ENCODE measurements around the gene ZNF83.
"Not testable (repeated sequence)": the region's sequence is repeated elsewhere in the genome, so short reads cannot be mapped to it uniquely, and the experiment has no call there.

The ZNF83 gene

DNA sequence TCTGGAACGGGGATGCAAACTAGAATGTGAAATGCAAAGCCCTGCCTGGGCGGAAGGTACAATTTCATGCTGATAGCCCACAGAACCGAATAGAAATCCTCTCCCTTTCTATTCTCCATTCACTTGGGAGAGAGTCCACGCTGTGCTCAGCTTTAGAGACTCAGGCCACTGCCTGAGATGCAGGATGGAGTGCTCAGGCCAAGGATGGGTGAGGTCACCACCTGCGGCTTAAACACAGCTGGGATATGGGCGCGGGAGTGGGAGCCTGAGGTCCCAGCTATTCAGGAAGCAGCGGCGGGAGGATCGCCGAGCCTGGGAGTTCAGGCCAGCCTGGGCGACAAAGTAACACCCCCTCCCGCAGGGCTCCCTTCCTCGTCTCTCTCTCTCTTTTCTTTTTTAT lies 446 bp upstream of the ZNF83 start:
- no peak for DNase-seq

GRCh38 chr19:52635786-52636570 lies 2.2 kb downstream of the ZNF83 start:
- DNase-seq = no peak

DNA sequence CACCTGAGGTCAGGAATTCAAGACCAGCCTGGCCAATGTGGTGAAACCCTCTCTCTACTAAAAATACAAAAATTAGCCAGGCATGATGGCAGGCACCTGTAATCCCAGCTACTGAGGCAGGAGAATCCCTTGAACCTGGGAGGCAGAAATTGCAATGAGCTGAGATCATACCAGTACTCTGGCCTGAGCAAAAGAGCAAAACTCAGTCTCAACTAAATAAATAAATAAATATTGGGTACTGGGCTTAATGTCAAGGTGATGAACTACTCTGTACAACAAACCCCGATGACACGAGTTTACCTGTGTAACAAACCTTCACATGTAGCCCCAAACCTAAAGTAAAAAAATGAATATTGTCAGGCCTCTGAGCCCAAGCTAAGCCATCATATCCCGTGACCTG lies 10.7 kb downstream of the ZNF83 start:
- not testable (repeated sequence) for DNase-seq

DNA sequence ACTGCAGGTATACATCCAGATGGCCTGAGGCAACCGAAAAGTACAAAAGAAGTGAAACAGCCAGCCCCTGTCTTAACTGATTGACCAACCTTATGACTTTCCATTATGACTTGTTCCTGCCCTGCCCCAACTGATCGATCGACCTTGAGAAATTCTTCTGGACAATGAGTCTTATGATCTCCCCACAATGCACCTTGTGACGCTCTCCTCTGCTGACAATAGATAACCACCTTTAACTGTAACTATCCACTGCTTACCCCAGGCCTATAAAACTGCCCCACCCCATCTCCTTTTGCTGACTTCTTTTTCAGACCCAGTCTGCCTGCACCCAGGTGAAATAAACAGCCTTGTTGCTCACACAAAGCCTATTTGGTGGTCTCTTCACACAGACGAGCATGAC lies 11.2 kb downstream of the ZNF83 start:
- no peak for DNase-seq

GRCh38 chr19:52622261-52622660 lies 15.9 kb downstream of the ZNF83 start:
- no peak for DNase-seq

DNA sequence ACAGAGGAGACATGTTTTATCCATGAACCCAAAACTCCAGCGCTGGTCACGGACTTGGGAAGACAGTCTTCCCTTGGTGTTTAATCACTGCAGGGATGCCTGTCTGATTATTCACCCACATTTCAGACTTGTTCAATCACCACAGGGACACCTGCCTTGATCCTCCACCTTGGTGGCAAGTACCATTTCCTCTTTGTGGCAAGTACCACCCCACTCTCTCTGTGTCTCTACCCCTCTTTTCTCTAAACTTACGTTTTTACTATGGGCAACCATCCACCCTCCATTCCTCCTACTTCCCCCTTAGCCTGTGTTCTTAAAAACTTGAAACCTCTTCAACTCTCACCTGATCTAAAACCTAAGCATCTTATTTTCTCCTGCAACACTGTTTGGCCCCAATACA lies 16.8 kb downstream of the ZNF83 start:
- DNase-seq = no peak

- no peak for DNase-seq
These were observed 24.8 kb downstream of the ZNF83 start for GRCh38 chr19:52613299-52613906.

GRCh38 chr19:52603558-52604207 lies 34.5 kb downstream of the ZNF83 start:
- no peak for DNase-seq

- DNase-seq = no peak
These were observed 35.2 kb downstream of the ZNF83 start for GRCh38 chr19:52602941-52603340.

- DNase-seq = not testable (repeated sequence)
These were observed 36.2 kb downstream of the ZNF83 start for GRCh38 chr19:52601974-52602366.

- peak; percentile 94 for DNase-seq
These were observed 36.9 kb downstream of the ZNF83 start for GRCh38 chr19:52601025-52601973.

- no peak for DNase-seq
These were observed 37.5 kb downstream of the ZNF83 start for GRCh38 chr19:52600639-52601024.

- no peak for DNase-seq
These were observed 38.9 kb downstream of the ZNF83 start for GRCh38 chr19:52599241-52599640.

GRCh38 chr19:52593441-52593840 lies 44.7 kb downstream of the ZNF83 start:
- DNase-seq = not testable (repeated sequence)

DNA sequence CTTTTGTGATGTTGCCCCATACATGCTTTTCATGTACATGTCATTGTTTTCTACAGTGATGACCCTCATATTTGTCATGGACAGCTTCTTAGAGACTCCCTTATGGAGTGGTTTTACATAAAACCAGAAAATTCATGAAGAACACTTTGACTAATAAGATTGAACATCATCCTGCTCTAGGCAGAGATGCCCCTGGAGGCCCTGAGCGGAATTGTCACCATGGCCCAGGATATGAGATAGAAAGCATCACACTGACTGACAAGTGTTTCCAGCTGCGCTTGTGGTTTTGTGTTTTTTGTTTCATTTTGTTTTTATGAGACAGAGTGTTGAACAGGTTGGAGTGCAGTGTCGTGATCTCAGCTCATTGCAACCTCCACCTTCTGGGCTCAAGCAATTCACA lies 45.9 kb downstream of the ZNF83 start:
- no peak for DNase-seq

DNA sequence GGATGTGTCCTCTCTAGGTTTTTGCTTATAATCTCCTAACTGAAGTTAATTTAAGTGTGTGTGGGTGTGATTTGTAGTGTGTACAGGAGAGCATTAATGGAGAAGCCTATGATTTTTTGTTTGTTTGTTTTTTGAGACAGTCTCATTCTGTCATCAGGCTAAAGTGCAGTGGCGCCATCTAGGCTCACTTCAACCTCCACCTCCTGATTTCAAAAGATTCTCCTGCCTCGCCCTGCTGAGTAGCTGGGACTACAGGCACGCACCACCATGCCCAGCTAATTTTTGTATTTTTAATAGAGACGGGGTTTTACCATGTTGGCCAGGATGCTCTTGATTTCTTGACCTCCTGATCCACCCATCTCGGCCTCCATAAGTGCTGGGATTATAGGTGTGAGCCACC lies 47.4 kb downstream of the ZNF83 start:
- no peak for DNase-seq

- DNase-seq = no peak
These were observed 52.6 kb downstream of the ZNF83 start for GRCh38 chr19:52585604-52586003.

- peak; percentile 60 for DNase-seq
These were observed 53.3 kb downstream of the ZNF83 start for GRCh38 chr19:52584736-52585440.

- peak; percentile 98 for DNase-seq
These were observed 67.9 kb downstream of the ZNF83 start, which contains the start of gene ZNF701 for GRCh38 chr19:52570000-52570861. Gene ZNF701 (plus strand): TSS chr19:52570287. CDS start chr19:52574148, 3,861 bp downstream.

GRCh38 chr19:52569638-52569999 lies 68.5 kb downstream of the ZNF83 start:
- DNase-seq = peak; percentile 78

GRCh38 chr19:52567921-52568320 lies 70.2 kb downstream of the ZNF83 start:
- DNase-seq = no peak
